Measurements from ENCODE around the gene MYO1G.

- TF ChIP-seq RAD21 (IDR thresholded peaks at IDR 0.05; ENCODE audit: low read depth): no peak
- TF ChIP-seq, protein P1, sequence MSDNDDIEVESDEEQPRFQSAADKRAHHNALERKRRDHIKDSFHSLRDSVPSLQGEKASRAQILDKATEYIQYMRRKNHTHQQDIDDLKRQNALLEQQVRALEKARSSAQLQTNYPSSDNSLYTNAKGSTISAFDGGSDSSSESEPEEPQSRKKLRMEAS (IDR thresholded peaks at IDR 0.05): no peak
- TF ChIP-seq EP300 (IDR thresholded peaks at IDR 0.05; ENCODE audit: borderline replicate concordance): no peak
- TF ChIP-seq TAF1 (IDR thresholded peaks at IDR 0.05; ENCODE audit: low read depth): no peak
- TF ChIP-seq TCF12 (IDR thresholded peaks at IDR 0.05; ENCODE audit: low read depth): no peak
- TF ChIP-seq YY1 (IDR thresholded peaks at IDR 0.05; ENCODE audit: low read depth): no peak
- TF ChIP-seq, protein P2, sequence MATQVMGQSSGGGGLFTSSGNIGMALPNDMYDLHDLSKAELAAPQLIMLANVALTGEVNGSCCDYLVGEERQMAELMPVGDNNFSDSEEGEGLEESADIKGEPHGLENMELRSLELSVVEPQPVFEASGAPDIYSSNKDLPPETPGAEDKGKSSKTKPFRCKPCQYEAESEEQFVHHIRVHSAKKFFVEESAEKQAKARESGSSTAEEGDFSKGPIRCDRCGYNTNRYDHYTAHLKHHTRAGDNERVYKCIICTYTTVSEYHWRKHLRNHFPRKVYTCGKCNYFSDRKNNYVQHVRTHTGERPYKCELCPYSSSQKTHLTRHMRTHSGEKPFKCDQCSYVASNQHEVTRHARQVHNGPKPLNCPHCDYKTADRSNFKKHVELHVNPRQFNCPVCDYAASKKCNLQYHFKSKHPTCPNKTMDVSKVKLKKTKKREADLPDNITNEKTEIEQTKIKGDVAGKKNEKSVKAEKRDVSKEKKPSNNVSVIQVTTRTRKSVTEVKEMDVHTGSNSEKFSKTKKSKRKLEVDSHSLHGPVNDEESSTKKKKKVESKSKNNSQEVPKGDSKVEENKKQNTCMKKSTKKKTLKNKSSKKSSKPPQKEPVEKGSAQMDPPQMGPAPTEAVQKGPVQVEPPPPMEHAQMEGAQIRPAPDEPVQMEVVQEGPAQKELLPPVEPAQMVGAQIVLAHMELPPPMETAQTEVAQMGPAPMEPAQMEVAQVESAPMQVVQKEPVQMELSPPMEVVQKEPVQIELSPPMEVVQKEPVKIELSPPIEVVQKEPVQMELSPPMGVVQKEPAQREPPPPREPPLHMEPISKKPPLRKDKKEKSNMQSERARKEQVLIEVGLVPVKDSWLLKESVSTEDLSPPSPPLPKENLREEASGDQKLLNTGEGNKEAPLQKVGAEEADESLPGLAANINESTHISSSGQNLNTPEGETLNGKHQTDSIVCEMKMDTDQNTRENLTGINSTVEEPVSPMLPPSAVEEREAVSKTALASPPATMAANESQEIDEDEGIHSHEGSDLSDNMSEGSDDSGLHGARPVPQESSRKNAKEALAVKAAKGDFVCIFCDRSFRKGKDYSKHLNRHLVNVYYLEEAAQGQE (IDR thresholded peaks at IDR 0.05; ENCODE audit: low read depth): no peak
- TF ChIP-seq CEBPB (IDR thresholded peaks at IDR 0.05): no peak
These were observed 6.3 kb upstream of the MYO1G start for GRCh38 chr7:44985033-44985695.
